Measurements from ENCODE around the gene RBM45.

DNA sequence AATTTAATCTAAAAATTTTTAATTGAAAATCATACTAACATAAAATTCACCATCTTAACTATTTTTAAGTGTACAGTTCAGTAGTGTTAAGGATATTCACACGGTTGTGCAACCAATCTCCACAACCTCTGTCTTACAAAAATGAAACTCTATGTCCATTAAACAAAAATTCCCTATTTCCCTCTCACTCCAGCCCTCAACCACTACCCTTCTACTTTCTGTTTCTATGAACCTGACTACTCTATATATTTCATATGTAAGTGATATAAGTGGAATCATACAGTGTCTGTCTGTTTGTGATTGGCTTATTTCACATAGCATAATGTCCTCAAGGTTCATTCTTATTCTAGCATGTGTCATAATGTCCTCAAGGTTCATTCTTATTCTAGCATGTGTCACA, 47.7 kb downstream of the RBM45 start:
- TF ChIP-seq, protein P1, sequence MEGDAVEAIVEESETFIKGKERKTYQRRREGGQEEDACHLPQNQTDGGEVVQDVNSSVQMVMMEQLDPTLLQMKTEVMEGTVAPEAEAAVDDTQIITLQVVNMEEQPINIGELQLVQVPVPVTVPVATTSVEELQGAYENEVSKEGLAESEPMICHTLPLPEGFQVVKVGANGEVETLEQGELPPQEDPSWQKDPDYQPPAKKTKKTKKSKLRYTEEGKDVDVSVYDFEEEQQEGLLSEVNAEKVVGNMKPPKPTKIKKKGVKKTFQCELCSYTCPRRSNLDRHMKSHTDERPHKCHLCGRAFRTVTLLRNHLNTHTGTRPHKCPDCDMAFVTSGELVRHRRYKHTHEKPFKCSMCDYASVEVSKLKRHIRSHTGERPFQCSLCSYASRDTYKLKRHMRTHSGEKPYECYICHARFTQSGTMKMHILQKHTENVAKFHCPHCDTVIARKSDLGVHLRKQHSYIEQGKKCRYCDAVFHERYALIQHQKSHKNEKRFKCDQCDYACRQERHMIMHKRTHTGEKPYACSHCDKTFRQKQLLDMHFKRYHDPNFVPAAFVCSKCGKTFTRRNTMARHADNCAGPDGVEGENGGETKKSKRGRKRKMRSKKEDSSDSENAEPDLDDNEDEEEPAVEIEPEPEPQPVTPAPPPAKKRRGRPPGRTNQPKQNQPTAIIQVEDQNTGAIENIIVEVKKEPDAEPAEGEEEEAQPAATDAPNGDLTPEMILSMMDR (IDR thresholded peaks at IDR 0.05), result no peak
- no peak for TF ChIP-seq POLR2A (IDR thresholded peaks at IDR 0.05)

Data from thyroid gland (tissue), 4 donors.